ENCODE results near the gene UBAP2L. TPM values are rescaled to one million over a fixed set of nuclear protein-coding genes. Genes with fewer than 3 reads are reported as not detected.

UBAP2L gene
- total RNA-seq, 2 experiments from 2014 or later, result 183 to 195 TPM

DNA sequence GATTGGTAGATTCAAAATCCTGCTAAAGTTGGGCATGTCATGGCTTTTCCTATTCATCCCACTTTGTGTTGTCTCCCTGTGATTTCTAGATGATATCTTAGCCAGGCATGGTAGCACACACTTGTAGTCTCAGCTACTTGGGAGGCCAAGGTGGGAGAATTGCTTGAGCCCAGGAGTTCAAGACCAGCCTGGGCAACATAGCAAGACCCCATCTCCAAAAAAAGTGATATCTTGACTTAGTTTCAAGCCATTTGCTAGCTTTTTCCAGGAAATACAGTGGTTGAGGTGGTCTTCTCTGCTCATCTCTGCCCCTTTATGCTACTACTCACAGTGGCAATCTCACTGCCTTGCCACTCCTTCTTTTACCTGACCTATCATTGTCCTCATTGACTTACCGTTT lies 39.4 kb downstream of the UBAP2L start:
- no peak overlapping the region for H3K4me3 Mint-ChIP-seq
- CTCF ChIA-PET, result interaction anchor here (1.0 to 1.4 kb wide), 4 partner anchors 13 to 287 kb away, joined by 3 read pairs; no protein-coding TSS in a partner anchor
- no peaks in the 10 kb centered on the region for H3K27me3 Mint-ChIP-seq
- H3K4me1 Mint-ChIP-seq (ENCODE audit: low read depth), result peaks cover 36% of the 10 kb centered on the region
- POLR2A ChIA-PET, result interaction anchor here (1.0 to 2.8 kb wide), 4 partner anchors 12 to 40 kb away, joined by 4 to 9 read pairs (median 5); partner anchors contain the start of genes HAX1 and UBAP2L
- intact Hi-C loops (cut with micrococcal nuclease), result loop anchor here (10.0 kb wide), 1 partner anchor 265 kb away; the partner anchor contains the start of gene RPS27
- DNase-seq, result no peak
- H3K36me3 Mint-ChIP-seq (ENCODE audit: low read depth), result peaks cover 80% of the 10 kb centered on the region
- H3K9me3 Mint-ChIP-seq, result no peaks in the 10 kb centered on the region
- TF ChIP-seq, protein P1, sequence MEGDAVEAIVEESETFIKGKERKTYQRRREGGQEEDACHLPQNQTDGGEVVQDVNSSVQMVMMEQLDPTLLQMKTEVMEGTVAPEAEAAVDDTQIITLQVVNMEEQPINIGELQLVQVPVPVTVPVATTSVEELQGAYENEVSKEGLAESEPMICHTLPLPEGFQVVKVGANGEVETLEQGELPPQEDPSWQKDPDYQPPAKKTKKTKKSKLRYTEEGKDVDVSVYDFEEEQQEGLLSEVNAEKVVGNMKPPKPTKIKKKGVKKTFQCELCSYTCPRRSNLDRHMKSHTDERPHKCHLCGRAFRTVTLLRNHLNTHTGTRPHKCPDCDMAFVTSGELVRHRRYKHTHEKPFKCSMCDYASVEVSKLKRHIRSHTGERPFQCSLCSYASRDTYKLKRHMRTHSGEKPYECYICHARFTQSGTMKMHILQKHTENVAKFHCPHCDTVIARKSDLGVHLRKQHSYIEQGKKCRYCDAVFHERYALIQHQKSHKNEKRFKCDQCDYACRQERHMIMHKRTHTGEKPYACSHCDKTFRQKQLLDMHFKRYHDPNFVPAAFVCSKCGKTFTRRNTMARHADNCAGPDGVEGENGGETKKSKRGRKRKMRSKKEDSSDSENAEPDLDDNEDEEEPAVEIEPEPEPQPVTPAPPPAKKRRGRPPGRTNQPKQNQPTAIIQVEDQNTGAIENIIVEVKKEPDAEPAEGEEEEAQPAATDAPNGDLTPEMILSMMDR (IDR thresholded peaks at IDR 0.05), result no peak
- ATAC-seq, result no peak
- H3K27ac Mint-ChIP-seq, result no peak overlapping the region

- DNase-seq (peak; percentile 12), ATAC-seq (no peak)
- Mint-ChIP-seq H3K27ac (peak overlapping the region; percentile 78), H3K27me3 (no peaks in the 10 kb centered on the region), H3K9me3 (no peaks in the 10 kb centered on the region), H3K4me1 (ENCODE audit: low read depth) (peaks cover 52% of the 10 kb centered on the region), H3K4me3 (no peak overlapping the region), H3K36me3 (ENCODE audit: low read depth) (peaks cover 66% of the 10 kb centered on the region)
- TF ChIP-seq, protein P1 (IDR thresholded peaks at IDR 0.05), result no peak
- ChIA-PET CTCF (interaction anchor here (1.0 to 3.5 kb wide), 7 partner anchors 8 to 87 kb away, joined by 3 to 11 read pairs (median 6); partner anchors contain the start of genes HAX1 and TPM3), POLR2A (interaction anchor here (0.7 to 5.5 kb wide), 5 partner anchors 9 to 64 kb away, joined by 3 to 22 read pairs (median 3); partner anchors contain the start of genes HAX1 and UBAP2L)
- intact Hi-C loops (cut with micrococcal nuclease), result loop anchor here (10.0 kb wide), 1 partner anchor 269 kb away; the partner anchor contains the start of gene RPS27
Observed at GRCh38 chr1:154263465-154264332, 42.9 kb downstream of the UBAP2L start.

GRCh38 chr1:154264454-154264853 lies 43.7 kb downstream of the UBAP2L start:
- DNase-seq (no peak), ATAC-seq (peak; percentile 43)
- intact Hi-C loops (cut with micrococcal nuclease), result loop anchor here (10.0 kb wide), 1 partner anchor 270 kb away; the partner anchor contains the start of gene RPS27
- Mint-ChIP-seq H3K9me3 (no peaks in the 10 kb centered on the region), H3K4me1 (ENCODE audit: low read depth) (peaks cover 54% of the 10 kb centered on the region), H3K27me3 (no peaks in the 10 kb centered on the region), H3K36me3 (ENCODE audit: low read depth) (peaks cover 67% of the 10 kb centered on the region), H3K27ac (peak overlapping the region; percentile 78), H3K4me3 (no peak overlapping the region)
- ChIA-PET POLR2A (interaction anchor here (1.2 to 5.5 kb wide), 4 partner anchors 8 to 65 kb away, joined by 3 to 22 read pairs (median 6); partner anchors contain the start of genes HAX1 and UBAP2L), CTCF (interaction anchor here (1.3 to 3.5 kb wide), 6 partner anchors 7 to 88 kb away, joined by 3 to 11 read pairs (median 6); partner anchors contain the start of gene HAX1)
- TF ChIP-seq, protein P1 (IDR thresholded peaks at IDR 0.05), result no peak

- CTCF ChIA-PET, result interaction anchor here (0.6 to 2.5 kb wide), 6 partner anchors 42 to 69 kb away, joined by 3 to 6 read pairs (median 3); no protein-coding TSS in a partner anchor
- intact Hi-C loops (cut with micrococcal nuclease), result loop anchor here (10.0 kb wide), 1 partner anchor 271 kb away; the partner anchor contains the start of gene RPS27
- DNase-seq (peak; percentile 15), ATAC-seq (peak; percentile 80)
- TF ChIP-seq, protein P1 (IDR thresholded peaks at IDR 0.05), result no peak
- Mint-ChIP-seq H3K9me3 (no peaks in the 10 kb centered on the region), H3K27me3 (no peaks in the 10 kb centered on the region), H3K4me3 (peak overlapping the region; percentile 1), H3K36me3 (ENCODE audit: low read depth) (peaks cover 75% of the 10 kb centered on the region), H3K27ac (peak overlapping the region; percentile 84), H3K4me1 (ENCODE audit: low read depth) (peaks cover 62% of the 10 kb centered on the region)
- POLR2A ChIA-PET, result interaction anchor here (0.5 to 5.5 kb wide), 7 partner anchors 25 to 211 kb away, joined by 3 to 22 read pairs (median 3); partner anchors contain the start of genes IL6R and UBAP2L
Observed at GRCh38 chr1:154265586-154265985, 44.8 kb downstream of the UBAP2L start.

Data from activated CD8-positive, alpha-beta T cell treated with anti-CD3 and anti-CD28 coated beads for 36 hours (primary cell).